Measurements from ENCODE around the gene NPTX1.

NPTX1 gene

DNA sequence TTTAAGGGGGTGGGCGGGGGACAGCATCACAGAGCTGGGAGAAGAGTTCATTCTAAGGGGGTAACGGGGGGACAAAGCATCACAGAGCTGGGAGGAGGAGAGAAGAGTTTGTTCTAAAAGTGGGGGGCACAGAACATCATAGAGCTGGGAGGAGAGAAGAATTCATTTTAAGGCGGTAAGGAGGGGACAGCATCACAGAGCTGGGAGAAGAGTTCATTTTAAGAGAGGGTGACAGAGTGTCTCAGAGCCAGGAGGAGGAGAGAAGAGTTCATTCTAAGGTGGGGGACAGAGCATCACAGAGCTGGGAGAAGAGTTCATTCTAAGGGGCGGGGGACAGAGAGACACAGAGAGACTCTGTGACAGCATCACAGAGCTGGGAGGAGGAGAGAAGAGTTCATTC is 33.6 kb downstream of the NPTX1 start:
- in situ Hi-C loops (cut with MboI; ENCODE audit: low sequenced_read_pairs, unreplicated experiment), result no loop called here
- no peak for DNase-seq (ENCODE audit: low spot score)
- TF ChIP-seq, protein P1, sequence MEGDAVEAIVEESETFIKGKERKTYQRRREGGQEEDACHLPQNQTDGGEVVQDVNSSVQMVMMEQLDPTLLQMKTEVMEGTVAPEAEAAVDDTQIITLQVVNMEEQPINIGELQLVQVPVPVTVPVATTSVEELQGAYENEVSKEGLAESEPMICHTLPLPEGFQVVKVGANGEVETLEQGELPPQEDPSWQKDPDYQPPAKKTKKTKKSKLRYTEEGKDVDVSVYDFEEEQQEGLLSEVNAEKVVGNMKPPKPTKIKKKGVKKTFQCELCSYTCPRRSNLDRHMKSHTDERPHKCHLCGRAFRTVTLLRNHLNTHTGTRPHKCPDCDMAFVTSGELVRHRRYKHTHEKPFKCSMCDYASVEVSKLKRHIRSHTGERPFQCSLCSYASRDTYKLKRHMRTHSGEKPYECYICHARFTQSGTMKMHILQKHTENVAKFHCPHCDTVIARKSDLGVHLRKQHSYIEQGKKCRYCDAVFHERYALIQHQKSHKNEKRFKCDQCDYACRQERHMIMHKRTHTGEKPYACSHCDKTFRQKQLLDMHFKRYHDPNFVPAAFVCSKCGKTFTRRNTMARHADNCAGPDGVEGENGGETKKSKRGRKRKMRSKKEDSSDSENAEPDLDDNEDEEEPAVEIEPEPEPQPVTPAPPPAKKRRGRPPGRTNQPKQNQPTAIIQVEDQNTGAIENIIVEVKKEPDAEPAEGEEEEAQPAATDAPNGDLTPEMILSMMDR (IDR thresholded peaks at IDR 0.05; ENCODE audit: borderline replicate concordance, control extremely low read depth, extremely low read depth, insufficient read depth, missing control alignments), result no peak

DNA sequence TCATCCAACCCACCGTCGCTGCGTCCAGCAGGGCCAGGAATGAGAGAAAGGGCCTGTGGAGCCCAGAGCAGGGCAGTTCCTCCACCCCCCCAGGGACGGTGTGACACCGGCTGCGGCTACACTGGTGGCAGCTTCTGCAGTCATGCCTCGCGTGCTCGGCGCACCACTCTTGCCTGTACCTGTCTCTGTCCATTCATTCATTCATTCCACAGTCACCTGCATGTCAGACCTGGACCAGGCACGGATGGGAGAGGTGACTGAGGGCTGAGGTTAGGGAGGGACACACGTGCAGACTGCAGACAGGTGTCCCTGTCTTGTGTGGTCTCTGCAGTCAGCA is 34.1 kb downstream of the NPTX1 start:
- no peak for DNase-seq (ENCODE audit: low spot score)
- in situ Hi-C loops (cut with MboI; ENCODE audit: low sequenced_read_pairs, unreplicated experiment), result no loop called here
- TF ChIP-seq, protein P1 (IDR thresholded peaks at IDR 0.05; ENCODE audit: borderline replicate concordance, control extremely low read depth, extremely low read depth, insufficient read depth, missing control alignments), result no peak

DNA sequence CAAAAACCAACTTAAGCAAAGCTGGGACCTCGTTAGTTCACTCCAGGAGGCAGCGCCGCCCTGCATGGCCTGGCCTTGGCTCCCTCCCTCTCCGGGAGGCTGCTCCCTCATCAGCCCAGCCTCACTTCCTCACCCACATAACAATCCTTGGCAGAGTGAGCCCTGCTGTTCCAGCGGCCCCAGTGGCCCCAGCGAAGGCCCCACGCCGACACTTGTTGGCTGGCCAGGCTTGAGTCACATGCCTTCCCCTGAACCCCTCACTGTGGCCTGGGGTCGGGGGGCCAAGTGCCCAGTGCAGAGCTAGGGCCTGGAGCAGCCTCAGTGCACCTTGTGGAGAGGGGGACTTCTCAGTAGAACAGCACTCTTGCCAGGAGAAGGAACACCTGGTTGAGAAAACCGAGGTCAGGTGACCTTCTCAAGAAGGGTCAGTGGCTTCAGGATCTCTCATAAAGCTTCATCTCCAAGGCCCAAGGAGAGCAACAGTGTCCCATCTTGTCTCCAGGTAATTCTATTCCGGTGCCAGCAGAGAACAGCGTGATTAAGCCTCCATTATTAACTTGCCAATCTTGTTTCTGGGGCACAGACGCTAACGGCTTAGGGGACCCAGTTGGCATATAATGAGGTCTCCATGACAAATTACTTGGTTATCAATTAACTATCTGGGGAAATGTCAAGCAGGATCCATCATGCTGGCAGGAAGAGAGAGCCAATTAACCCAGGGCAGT is 34.6 kb downstream of the NPTX1 start:
- TF ChIP-seq, protein P1 (IDR thresholded peaks at IDR 0.05; ENCODE audit: borderline replicate concordance, control extremely low read depth, extremely low read depth, insufficient read depth, missing control alignments), result no peak
- in situ Hi-C loops (cut with MboI; ENCODE audit: low sequenced_read_pairs, unreplicated experiment), result no loop called here
- DNase-seq (ENCODE audit: low spot score), result no peak

DNA sequence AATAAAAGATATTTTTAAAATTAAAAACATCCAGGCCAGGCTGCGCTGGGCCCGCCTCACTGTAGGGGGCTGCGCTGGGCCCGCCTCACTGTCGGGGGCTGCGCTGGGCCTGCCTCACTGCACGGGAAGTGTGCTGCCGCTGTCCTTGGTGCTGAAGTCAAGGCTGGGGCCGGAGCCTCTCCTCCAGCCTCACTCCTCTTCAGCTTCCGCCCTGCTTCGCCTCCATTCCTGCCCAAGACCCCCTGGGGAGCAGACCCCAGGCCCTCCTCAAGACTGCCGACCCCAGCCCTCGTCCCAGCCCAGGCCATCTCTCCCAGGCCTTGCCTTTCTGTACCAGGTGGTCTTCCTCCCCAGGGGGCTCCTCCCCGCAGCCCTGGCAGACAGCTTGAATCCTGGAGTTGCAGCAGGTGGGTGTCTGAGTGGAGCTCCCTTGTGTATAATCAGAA is 35.3 kb downstream of the NPTX1 start:
- peak; percentile 89 for DNase-seq (ENCODE audit: low spot score)
- in situ Hi-C loops (cut with MboI; ENCODE audit: low sequenced_read_pairs, unreplicated experiment), result no loop called here
- TF ChIP-seq, protein P1 (IDR thresholded peaks at IDR 0.05; ENCODE audit: borderline replicate concordance, control extremely low read depth, extremely low read depth, insufficient read depth, missing control alignments), result no peak

DNA sequence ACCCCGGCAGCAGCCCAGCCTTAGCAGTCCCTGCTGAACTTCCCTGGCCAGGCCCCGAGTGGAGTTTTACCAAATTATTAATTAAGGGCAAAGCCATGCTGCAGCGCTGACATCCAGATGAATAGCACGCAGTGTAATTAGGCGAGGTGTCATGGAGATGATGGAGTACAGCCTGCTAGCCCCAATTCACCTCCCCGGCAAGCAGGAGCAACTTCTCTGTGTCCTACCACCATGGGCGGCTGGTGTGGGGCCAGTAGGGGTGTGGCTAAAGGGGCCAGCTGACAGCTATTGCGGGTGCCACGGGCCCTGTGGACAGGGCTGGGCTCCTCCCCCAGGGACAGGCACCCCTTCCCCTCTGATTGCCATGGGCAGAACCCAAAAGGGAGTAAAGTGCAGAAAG is 36.9 kb downstream of the NPTX1 start:
- in situ Hi-C loops (cut with MboI; ENCODE audit: low sequenced_read_pairs, unreplicated experiment), result no loop called here
- DNase-seq (ENCODE audit: low spot score), result no peak
- TF ChIP-seq, protein P1 (IDR thresholded peaks at IDR 0.05; ENCODE audit: borderline replicate concordance, control extremely low read depth, extremely low read depth, insufficient read depth, missing control alignments), result no peak

GRCh38 chr17:80438806-80439205 is 37.6 kb downstream of the NPTX1 start:
- in situ Hi-C loops (cut with MboI; ENCODE audit: low sequenced_read_pairs, unreplicated experiment), result no loop called here
- TF ChIP-seq, protein P1 (IDR thresholded peaks at IDR 0.05; ENCODE audit: borderline replicate concordance, control extremely low read depth, extremely low read depth, insufficient read depth, missing control alignments), result no peak
- DNase-seq (ENCODE audit: low spot score), result no peak
